A172 (cell line): ENCODE results near the gene RPS26. TPM values are rescaled to one million over a fixed set of nuclear protein-coding genes. Genes with fewer than 3 reads are reported as not detected.
"Not testable (repeated sequence)": the region's sequence is repeated elsewhere in the genome, so short reads cannot be mapped to it uniquely, and the experiment has no call there.

ENCODE experiments used
- DNase-seq: peaks from one replicate; pipeline ENCODE4 v3.0.0-alpha.2; 2015; ENCODE audit warnings: low spot score
- total RNA-seq: library from RNA; depleted of rRNA; stranded (reverse); fragments of >200 nt; shearing (Covaris generic); gene quantifications from 2 replicates; pipeline ENCODE4 v1.2.3, GENCODE V29; 2014; rRNA removed

RPS26 gene
- total RNA-seq = 358 and 1,165 TPM in 2 replicates

- DNase-seq = peak; percentile 93
Observed at GRCh38 chr12:56041552-56042429, at the start of gene RPS26. Gene RPS26, plus strand, starts transcription at chr12:56041918. Its CDS starts 249 bp downstream, at chr12:56042167.

DNA sequence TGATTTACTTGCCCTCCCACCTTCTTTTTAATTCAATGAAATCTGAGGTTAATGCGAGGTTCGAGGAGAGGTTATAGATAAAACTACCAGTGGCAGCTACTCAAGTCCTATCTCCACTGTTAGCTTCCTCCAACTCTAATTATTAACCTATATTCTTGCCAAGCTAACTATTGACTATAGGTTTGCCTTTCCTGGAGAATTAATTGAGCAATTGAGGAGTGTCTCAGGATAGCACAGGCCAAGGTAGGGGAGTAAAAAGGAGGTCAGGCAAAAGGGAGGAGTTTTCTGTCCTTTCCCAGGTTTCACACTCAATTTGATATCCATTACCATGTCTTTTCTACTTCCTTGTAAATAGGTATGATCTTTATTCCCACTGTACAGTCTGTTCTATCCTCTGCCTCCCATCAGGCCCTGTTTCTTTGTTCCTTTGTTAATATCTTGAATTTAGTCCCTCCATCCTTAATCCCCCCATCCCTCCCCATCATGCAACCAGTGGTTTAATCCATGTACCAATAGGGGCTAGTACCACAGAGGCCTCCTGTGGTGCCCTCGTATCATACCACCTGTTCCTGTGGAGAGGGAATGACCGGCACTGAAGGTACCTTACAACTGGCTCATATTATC lies 48.4 kb upstream of the RPS26 start:
- DNase-seq = no peak

DNA sequence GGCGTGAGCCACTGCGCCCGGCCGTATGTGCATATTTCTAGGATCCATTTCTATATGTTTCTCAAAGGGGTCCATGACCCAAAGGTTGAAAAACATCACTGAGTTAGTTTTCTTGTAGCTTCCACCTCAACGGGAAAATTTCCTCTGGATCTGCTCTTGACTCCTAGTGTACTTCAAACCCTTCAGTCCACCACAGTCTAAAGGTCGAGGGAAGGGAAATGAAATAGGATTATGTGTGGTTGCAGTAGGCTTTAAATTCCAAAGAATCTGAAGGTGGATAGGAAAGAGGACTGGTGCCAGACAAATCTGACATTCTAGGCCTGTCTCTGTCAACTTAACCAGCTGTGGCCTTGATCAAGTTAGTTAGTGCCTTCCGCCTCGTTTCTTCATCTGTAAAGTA lies 46.4 kb upstream of the RPS26 start:
- DNase-seq = no peak

DNA sequence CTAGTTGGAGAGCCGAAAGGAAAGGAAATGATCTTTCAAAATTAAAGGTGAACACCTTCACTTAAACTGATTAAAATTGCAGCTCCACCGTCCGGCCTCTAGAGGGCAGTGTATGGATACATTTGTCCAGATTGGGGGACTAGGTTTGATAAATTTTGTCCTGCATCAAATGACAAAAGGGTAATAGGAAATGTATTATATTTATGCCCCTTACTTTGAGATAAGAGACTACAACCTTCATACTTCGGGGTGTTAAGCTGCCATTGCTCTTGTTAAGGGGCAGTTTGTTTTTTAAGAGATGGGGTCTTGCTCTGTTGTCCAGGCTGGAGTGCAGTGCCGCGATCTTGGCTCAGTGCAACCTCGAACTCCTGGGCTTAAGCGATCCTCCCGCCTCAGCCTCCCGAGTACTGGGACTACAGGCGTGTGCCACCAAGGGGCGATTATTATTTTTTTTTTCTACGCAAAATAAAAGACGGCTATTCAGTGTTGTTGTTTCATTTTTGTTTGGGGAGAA lies 45.5 kb upstream of the RPS26 start:
- peak; percentile 58 for DNase-seq

- DNase-seq = peak; percentile 95
Observed at GRCh38 chr12:55996715-55997534, 44.8 kb upstream of the RPS26 start, which contains the start of gene SUOX. Gene SUOX, plus strand, starts transcription at chr12:55997276. Its CDS starts 4,946 bp downstream, at chr12:56002222.

DNA sequence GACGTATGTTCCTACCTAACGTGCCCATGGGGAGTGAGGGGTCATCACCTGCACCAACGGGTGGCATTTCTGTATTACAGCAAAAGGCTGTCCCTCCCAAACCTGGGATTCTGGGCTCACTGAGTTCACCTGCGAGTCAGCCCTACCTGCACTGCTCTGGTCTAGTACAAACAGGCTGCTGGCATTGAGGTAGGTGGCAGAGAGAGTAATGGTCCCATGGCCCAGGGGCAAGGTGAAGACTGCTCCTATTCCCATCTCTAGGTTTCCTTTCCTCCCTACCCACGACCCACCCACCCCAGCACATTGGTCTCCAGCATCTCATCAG lies 44.2 kb upstream of the RPS26 start:
- DNase-seq = no peak

DNA sequence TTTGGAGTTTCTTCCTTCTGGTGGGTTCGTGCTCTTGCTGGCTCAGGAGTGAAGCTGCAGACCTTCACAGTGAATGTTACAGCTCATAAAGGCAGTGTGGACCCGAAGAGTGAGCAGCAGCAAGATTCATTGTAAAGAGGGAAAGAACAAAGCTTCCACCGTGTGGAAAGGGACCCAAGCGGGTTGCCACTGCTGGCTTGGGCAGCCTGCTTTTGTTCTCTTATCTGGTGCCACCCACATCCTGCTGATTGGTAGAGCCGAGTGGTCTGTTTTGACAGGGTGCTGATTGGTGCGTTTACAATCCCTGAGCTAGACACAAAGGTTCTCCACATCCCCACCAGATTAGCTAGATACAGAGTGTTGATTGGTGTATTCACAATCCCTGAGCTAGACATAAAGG lies 42.2 kb upstream of the RPS26 start:
- DNase-seq = not testable (repeated sequence)

DNA sequence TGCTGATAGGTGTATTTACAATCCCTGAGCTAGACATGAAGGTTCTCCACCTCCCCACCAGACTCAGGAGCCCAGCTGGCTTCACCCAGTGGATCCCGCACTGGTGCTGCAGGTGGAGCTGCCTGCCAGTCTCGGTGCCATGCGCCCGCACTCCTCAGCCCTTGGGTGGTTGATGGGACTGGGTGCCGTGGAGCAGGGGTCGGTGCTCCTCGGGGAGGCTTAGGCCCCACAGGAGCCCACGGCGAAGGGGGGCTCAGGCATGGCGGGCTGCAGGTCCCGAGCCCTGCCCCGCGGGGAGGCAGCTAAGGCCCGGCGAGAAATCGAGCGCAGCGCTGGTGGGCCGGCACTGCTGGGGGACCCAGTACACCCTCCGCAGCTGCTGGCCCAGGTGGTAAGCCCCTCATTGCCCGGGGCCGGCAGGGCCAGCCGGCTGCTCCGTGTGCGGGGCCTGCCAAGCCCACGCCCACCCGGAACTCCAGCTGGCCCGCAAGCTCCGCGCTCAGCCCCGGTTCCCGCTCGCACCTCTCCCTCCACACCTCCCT lies 41.6 kb upstream of the RPS26 start:
- DNase-seq = not testable (repeated sequence)

GRCh38 chr12:56001487-56002100 lies 40.1 kb upstream of the RPS26 start:
- no peak for DNase-seq

DNA sequence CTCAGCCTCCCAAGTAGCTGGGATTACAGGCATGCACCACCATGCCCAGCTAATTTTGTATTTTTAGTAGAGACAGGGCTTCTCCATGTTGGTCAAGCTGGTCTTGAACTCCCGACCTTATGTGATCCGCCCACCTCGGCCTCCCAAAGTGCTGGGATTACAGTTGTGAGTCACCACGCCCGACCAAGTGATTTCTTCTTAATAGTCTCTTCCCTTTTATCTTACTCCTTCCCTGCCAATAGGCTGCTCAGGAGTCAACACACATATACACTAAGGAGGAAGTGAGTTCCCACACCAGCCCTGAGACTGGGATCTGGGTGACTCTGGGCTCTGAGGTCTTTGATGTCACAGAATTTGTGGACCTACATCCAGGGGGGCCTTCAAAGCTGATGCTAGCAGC lies 38.3 kb upstream of the RPS26 start:
- not testable (repeated sequence) for DNase-seq

GRCh38 chr12:56004211-56004610 lies 37.5 kb upstream of the RPS26 start:
- no peak for DNase-seq

DNA sequence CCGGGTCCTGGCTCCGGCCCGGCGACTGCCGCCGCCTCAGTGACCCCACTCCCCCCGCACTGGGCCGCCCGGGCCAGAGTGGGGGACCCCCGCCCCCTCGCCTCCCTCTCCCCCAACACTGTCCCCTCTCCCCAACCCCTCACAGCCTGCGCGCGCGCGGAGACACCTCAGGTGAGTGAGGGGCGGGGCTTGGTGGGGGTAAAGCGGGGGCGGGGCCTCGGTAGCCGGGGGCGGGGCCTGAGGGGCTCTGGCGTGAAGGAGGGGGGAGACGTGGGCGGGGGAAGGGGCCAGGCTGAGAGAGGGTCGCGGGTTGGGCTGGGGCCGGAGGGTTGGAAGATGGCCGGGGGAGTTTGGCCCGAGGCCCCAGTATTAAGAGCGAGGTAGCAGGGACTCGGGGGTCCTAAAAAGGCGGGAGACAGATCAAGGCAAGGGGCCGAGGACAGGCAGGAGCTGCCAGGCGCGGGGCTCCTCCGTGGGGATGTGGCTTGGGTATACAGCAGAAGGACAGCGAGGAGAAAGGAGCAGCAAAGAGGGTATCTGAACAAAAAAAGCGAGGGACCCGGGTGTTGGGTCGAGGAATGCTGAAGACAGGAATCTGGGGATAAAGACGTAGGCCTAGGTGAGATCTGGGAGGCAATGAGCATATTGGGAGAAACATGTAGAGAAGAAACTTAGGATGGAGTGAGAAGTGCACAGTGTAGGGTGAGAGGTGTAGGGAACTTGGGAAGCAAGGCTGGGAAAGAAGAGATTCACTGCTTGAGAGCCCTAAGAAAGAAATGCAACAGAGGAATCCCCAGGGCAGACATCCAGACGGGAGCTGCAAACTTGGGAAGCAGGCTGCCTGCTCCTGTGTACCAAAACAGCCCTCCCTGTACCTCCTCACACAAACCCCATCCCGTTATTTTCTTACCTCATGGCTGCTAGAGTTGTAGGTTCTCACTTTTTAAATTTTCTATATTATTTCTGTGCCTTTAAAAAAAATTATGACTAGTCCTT lies 33.9 kb upstream of the RPS26 start:
- DNase-seq = no peak

DNA sequence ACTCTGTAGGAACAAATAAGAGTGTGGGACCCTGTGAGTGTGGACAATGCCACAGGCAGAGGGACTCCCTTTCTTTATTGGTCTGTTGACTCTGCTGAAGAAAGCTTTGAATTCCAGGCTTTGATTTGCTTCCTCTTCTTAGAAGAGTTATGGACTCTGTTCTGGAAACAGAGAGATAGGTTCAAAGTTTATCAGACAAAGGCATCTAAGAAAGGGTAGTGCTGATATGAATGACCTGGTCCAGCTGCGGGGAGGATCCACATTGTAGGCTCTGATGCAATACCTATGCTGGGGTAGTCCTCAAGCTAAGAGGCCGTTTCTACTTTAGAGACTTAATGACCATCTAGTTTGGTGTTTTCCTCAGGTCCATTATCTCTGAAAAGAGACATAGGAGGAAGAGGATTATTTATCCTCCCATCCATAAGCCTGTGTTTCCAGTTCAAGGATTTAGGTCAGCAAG lies 31.6 kb upstream of the RPS26 start:
- no peak for DNase-seq

DNA sequence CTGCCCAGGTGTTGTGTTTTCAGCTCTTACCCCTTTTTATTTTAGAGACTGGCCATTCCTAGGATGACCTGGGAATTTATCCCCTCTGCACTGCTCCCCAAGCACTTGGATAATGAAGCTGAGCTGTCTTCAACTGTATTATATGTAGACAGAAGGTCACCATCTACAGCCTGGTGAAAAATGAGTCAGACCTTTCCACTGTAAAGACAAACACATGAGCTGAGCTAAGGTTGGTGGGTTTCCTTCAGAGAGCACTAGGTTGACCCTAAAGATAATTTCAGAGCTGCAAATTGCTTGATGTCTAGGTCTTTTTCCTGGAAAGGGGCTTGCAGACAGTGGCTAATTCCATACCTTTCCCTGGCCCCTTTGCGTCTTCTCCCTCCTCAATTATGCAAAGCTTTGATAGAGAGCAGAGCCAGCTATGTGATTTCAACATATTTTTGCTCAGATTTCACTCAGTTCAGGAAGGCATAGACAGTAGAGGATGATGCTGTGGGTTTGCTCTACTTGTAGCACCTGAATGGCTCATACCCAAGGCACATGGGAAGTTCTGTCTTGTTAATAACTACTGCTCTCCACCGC lies 30.1 kb upstream of the RPS26 start:
- no peak for DNase-seq

GRCh38 chr12:56013482-56013881 lies 28.2 kb upstream of the RPS26 start:
- no peak for DNase-seq

GRCh38 chr12:56014205-56014604 lies 27.5 kb upstream of the RPS26 start:
- DNase-seq = no peak

- DNase-seq = no peak
Observed at GRCh38 chr12:56017181-56017580, 24.5 kb upstream of the RPS26 start.

GRCh38 chr12:56018356-56018755 lies 23.4 kb upstream of the RPS26 start:
- DNase-seq = no peak

GRCh38 chr12:56020423-56021184 lies 21.1 kb upstream of the RPS26 start, which contains the start of gene IKZF4:
Gene IKZF4, plus strand, starts transcription at chr12:56021043. Its CDS starts 451 bp downstream, at chr12:56021494.
- DNase-seq = no peak
